Measurements from ENCODE around the gene COL15A1.
"Not testable (repeated sequence)": the region's sequence is repeated elsewhere in the genome, so short reads cannot be mapped to it uniquely, and the experiment has no call there.

Gene COL15A1

DNA sequence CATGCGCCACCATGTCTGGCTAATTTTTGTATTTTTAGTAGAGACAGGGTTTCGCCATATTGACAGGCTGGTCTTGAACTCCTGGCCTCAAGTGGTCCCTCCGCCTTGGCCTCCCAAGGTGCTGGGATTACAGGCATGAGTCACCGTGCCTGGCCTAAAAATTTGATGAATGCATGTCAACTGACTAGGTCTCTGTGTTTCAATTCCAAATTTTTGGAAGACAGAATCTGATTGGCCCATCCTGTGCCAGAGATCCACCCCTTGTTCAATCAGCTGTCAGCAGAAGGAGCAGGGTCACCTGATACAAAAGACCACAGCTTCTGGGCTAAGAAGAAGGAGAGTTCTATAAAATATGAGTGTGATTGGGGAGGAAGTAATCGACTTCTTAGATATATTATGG lies 43.5 kb upstream of the COL15A1 start:
- Histone ChIP-seq H3K36me3 (ENCODE audit: control insufficient read depth, low read length) (no peaks in the 10 kb centered on the region), H3K4me2 (ENCODE audit: low read length) (no peak overlapping the region), H3K27ac (ENCODE audit: low read depth, low read length) (no peak overlapping the region), H3K9me2 (replicated peaks; ENCODE audit: control insufficient read depth, low read length) (no peaks in the 10 kb centered on the region), H3K9me3 (ENCODE audit: control insufficient read depth, insufficient read depth, low read length) (no peaks in the 10 kb centered on the region), H3K27me3 (ENCODE audit: control insufficient read depth, low read length) (peaks cover 10% of the 10 kb centered on the region; the same call in 1 of the 2 replicates), H3K79me2 (ENCODE audit: control insufficient read depth, low read length) (no peaks in the 10 kb centered on the region), H4K20me1 (ENCODE audit: control insufficient read depth, insufficient read depth, low read depth, low read length) (no peaks in the 10 kb centered on the region), H3K4me1 (ENCODE audit: control insufficient read depth, low read length) (no peaks in the 10 kb centered on the region), H3F3A (ENCODE audit: control insufficient read depth, insufficient read depth) (no peaks in the 10 kb centered on the region), H3K4me3 (ENCODE audit: low read length) (no peak overlapping the region)
- TF ChIP-seq, protein P1, sequence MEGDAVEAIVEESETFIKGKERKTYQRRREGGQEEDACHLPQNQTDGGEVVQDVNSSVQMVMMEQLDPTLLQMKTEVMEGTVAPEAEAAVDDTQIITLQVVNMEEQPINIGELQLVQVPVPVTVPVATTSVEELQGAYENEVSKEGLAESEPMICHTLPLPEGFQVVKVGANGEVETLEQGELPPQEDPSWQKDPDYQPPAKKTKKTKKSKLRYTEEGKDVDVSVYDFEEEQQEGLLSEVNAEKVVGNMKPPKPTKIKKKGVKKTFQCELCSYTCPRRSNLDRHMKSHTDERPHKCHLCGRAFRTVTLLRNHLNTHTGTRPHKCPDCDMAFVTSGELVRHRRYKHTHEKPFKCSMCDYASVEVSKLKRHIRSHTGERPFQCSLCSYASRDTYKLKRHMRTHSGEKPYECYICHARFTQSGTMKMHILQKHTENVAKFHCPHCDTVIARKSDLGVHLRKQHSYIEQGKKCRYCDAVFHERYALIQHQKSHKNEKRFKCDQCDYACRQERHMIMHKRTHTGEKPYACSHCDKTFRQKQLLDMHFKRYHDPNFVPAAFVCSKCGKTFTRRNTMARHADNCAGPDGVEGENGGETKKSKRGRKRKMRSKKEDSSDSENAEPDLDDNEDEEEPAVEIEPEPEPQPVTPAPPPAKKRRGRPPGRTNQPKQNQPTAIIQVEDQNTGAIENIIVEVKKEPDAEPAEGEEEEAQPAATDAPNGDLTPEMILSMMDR (IDR thresholded peaks at IDR 0.05; ENCODE audit: low read depth, low read length, poor library complexity, severe bottlenecking): no peak
- TF ChIP-seq EZH2phosphoT487 (IDR thresholded peaks at IDR 0.05; ENCODE audit: borderline replicate concordance, low read length): no peak

DNA sequence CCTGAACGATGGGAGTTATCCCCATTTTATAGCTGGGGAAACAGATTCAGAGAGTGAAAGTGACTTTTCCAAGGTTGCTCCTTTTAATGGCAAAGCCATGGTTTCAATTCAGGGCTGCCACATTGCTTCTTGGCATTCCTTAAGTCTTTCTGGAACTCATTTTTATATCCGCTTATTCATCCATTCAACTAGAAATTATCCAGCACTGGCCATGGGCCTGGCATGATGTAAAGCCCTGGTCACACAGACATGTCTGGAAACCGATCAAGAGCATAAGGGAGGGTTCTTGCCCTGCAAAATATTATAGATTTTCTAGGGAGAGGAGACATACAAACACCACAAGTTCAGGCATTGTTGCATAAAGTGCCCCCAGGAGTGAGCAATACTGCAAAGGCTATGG lies 43.0 kb upstream of the COL15A1 start:
- no peaks in the 10 kb centered on the region for H3K79me2 ChIP-seq (ENCODE audit: control insufficient read depth, low read length)
- H3K4me3 ChIP-seq (ENCODE audit: low read length): no peak overlapping the region
- no peak overlapping the region for H3K27ac ChIP-seq (ENCODE audit: low read depth, low read length)
- H3K4me2 ChIP-seq (ENCODE audit: low read length): no peak overlapping the region
- TF ChIP-seq, protein P1 (IDR thresholded peaks at IDR 0.05; ENCODE audit: low read depth, low read length, poor library complexity, severe bottlenecking): no peak
- TF ChIP-seq EZH2phosphoT487 (IDR thresholded peaks at IDR 0.05; ENCODE audit: borderline replicate concordance, low read length): no peak
- H3K4me1 ChIP-seq (ENCODE audit: control insufficient read depth, low read length): no peaks in the 10 kb centered on the region
- H4K20me1 ChIP-seq (ENCODE audit: control insufficient read depth, insufficient read depth, low read depth, low read length): no peaks in the 10 kb centered on the region
- H3K27me3 ChIP-seq (ENCODE audit: control insufficient read depth, low read length): peaks cover 9% of the 10 kb centered on the region; the same call in 1 of the 2 replicates
- no peaks in the 10 kb centered on the region for H3K9me3 ChIP-seq (ENCODE audit: control insufficient read depth, insufficient read depth, low read length)
- H3F3A ChIP-seq (ENCODE audit: control insufficient read depth, insufficient read depth): no peaks in the 10 kb centered on the region
- no peaks in the 10 kb centered on the region for H3K9me2 ChIP-seq (replicated peaks; ENCODE audit: control insufficient read depth, low read length)
- no peaks in the 10 kb centered on the region for H3K36me3 ChIP-seq (ENCODE audit: control insufficient read depth, low read length)

- H3K9me2 ChIP-seq (replicated peaks; ENCODE audit: control insufficient read depth, low read length); H3K79me2 ChIP-seq (ENCODE audit: control insufficient read depth, low read length); H3K4me2 ChIP-seq (ENCODE audit: low read length); H3K27ac ChIP-seq (ENCODE audit: low read depth, low read length); H3K36me3 ChIP-seq (ENCODE audit: control insufficient read depth, low read length); H3K9me3 ChIP-seq (ENCODE audit: control insufficient read depth, insufficient read depth, low read length); H3K4me1 ChIP-seq (ENCODE audit: control insufficient read depth, low read length); H3F3A ChIP-seq (ENCODE audit: control insufficient read depth, insufficient read depth); H4K20me1 ChIP-seq (ENCODE audit: control insufficient read depth, insufficient read depth, low read depth, low read length); H3K27me3 ChIP-seq (ENCODE audit: control insufficient read depth, low read length); H3K4me3 ChIP-seq (ENCODE audit: low read length): not testable (repeated sequence)
Measured at GRCh38 chr9:98901843-98902242, 41.9 kb upstream of the COL15A1 start.

GRCh38 chr9:98902516-98902915 lies 41.2 kb upstream of the COL15A1 start:
- no peaks in the 10 kb centered on the region for H3K36me3 ChIP-seq (ENCODE audit: control insufficient read depth, low read length)
- no peak for TF ChIP-seq EZH2phosphoT487 (IDR thresholded peaks at IDR 0.05; ENCODE audit: borderline replicate concordance, low read length)
- TF ChIP-seq, protein P1 (IDR thresholded peaks at IDR 0.05; ENCODE audit: low read depth, low read length, poor library complexity, severe bottlenecking): no peak
- no peak overlapping the region for H3K4me3 ChIP-seq (ENCODE audit: low read length)

More at GRCh38 chr9:98902516-98902915, 41.2 kb upstream of the COL15A1 start:
- H3K79me2 ChIP-seq (ENCODE audit: control insufficient read depth, low read length): no peaks in the 10 kb centered on the region
- H3K9me2 ChIP-seq (replicated peaks; ENCODE audit: control insufficient read depth, low read length): no peaks in the 10 kb centered on the region
- no peaks in the 10 kb centered on the region for H3K9me3 ChIP-seq (ENCODE audit: control insufficient read depth, insufficient read depth, low read length)
- no peaks in the 10 kb centered on the region for H4K20me1 ChIP-seq (ENCODE audit: control insufficient read depth, insufficient read depth, low read depth, low read length)
- no peaks in the 10 kb centered on the region for H3K4me1 ChIP-seq (ENCODE audit: control insufficient read depth, low read length)
- no peak overlapping the region for H3K4me2 ChIP-seq (ENCODE audit: low read length)
- no peak overlapping the region for H3K27ac ChIP-seq (ENCODE audit: low read depth, low read length)
- peaks cover 2% of the 10 kb centered on the region; the same call in 1 of the 2 replicates for H3K27me3 ChIP-seq (ENCODE audit: control insufficient read depth, low read length)
- H3F3A ChIP-seq (ENCODE audit: control insufficient read depth, insufficient read depth): no peaks in the 10 kb centered on the region
